Heart left ventricle (tissue), 13 donors: ENCODE data around the gene KCNN3.

ENCODE experiments used
- POLR2A ChIP-seq, 2 donors: fragments of 450-650 bp; IDR thresholded peaks; one replicate each; pipeline ENCODE4 v1.6.1; 2017; ENCODE audit warnings: antibody characterized with exemption in 2 of 2, mild to moderate bottlenecking in 2 of 2, moderate library complexity in 2 of 2
- TF ChIP-seq, protein P1 (sequence below), 12 donors: fragments of 200-600 bp; sonication (generic) in 4 of 12; IDR thresholded peaks; one replicate each; pipeline versions ENCODE4 v1.5.0 to v1.8.0; 2018 to 2022; ENCODE audit warnings: antibody characterized with exemption in 12 of 12, mild to moderate bottlenecking in 5 of 12
- donor health status: ischemic (EF 13 %, LVEDD 7.1; RV severe dilation, severe dysfunction).
- donor health status: DM: no; HTN: yes; CAD: no.
- donor health status: DM: no; HTN: no; CAD: no.
- donor health status: ischemic (EF 25% LVEDD 6.9; RV normal size, moderate dysfunction).
- donor health status: ischemic (EF 25% LVEDD 5.7; RV mildly dilated, moderate dysfunction).
- donor health status: ischemic (EF 35%, LVEDD 5.7; RV mildly dilated, moderate dysfunction).
- donor health status: nonischemic (EF 11% LVEDD 7.7; RV severe dilation, severe dysfunction).
- donor health status: DM: yes; HTN: yes; CAD: no.
- donor health status: PGD.
- donor health status: ischemic (EF 29% LVEDD 5.4; RV normal size, mild dysfunction).
- donor health status: nonischemic (EF 23%, LVEDD 6.1; RV moderate dilation, normal function).

DNA sequence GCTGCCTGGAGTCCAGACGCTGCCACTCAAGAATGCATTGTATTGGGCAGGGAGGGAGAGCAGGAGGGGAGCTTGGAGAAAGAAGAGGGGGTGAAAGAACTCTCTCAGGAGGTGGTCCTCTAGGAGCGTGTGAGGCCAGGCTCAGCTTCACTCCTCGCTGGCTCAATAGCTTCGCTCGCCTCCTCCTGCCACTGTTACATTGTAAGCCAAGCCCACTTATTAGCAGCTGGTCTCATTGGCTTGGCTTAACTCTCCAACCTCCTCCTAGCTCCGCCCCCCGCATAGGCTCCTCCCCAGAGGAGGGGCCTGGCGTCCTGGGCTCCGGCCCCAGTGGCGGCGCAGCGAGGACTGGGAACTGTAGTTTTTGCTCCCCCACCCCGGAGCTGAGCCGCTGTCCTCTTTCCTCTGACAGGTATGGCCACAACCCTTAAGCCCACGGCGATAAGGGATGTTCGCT, at the start of gene KCNN3:
- TF ChIP-seq, protein P1, sequence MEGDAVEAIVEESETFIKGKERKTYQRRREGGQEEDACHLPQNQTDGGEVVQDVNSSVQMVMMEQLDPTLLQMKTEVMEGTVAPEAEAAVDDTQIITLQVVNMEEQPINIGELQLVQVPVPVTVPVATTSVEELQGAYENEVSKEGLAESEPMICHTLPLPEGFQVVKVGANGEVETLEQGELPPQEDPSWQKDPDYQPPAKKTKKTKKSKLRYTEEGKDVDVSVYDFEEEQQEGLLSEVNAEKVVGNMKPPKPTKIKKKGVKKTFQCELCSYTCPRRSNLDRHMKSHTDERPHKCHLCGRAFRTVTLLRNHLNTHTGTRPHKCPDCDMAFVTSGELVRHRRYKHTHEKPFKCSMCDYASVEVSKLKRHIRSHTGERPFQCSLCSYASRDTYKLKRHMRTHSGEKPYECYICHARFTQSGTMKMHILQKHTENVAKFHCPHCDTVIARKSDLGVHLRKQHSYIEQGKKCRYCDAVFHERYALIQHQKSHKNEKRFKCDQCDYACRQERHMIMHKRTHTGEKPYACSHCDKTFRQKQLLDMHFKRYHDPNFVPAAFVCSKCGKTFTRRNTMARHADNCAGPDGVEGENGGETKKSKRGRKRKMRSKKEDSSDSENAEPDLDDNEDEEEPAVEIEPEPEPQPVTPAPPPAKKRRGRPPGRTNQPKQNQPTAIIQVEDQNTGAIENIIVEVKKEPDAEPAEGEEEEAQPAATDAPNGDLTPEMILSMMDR (IDR thresholded peaks at IDR 0.05), result peak in 1 of 12 donors; percentile 5
- TF ChIP-seq POLR2A (IDR thresholded peaks at IDR 0.05), result peak in 1 of 2 donors; percentile 88
